Measurements from ENCODE around the gene BBX. TPM values are rescaled to one million over a fixed set of nuclear protein-coding genes. Genes with fewer than 3 reads are reported as not detected.

Gene BBX
- total and polyA plus RNA-seq, 2 of the 13 experiments (the other 11 are each of a cell fraction or from before 2014, with no cell fraction given): 13.7 to 23.2 TPM

DNA sequence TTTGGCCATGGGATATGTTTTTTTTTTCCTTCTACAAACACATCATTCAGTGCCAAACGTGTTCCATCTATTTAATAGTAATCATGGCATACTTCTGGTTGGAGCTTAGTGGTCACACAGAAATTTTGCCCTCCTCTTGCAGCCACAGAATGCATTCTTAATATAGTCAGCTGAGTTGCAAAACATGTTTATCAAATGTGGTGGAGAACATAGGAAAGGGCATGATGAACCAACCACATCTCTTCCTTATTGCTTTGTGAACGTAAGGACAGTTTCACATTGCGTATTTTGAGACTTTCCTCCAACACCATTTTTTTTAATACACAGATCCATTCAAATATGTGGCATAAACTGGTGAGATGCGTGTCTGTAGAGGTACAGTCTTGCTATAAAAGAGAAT, 106.8 kb downstream of the BBX start (continued):
- TF ChIP-seq, protein P1, sequence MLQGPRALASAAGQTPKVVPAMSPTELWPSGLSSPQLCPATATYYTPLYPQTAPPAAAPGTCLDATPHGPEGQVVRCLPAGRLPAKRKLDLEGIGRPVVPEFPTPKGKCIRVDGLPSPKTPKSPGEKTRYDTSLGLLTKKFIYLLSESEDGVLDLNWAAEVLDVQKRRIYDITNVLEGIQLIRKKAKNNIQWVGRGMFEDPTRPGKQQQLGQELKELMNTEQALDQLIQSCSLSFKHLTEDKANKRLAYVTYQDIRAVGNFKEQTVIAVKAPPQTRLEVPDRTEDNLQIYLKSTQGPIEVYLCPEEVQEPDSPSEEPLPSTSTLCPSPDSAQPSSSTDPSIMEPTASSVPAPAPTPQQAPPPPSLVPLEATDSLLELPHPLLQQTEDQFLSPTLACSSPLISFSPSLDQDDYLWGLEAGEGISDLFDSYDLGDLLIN (CRISPR knock-in tag; IDR thresholded peaks at IDR 0.05; ENCODE audit: borderline replicate concordance): no peak
- TF ChIP-seq ZNF256 (CRISPR knock-in tag; conservative IDR thresholded peaks at IDR 0.05): no peak
- TF ChIP-seq, protein P2, sequence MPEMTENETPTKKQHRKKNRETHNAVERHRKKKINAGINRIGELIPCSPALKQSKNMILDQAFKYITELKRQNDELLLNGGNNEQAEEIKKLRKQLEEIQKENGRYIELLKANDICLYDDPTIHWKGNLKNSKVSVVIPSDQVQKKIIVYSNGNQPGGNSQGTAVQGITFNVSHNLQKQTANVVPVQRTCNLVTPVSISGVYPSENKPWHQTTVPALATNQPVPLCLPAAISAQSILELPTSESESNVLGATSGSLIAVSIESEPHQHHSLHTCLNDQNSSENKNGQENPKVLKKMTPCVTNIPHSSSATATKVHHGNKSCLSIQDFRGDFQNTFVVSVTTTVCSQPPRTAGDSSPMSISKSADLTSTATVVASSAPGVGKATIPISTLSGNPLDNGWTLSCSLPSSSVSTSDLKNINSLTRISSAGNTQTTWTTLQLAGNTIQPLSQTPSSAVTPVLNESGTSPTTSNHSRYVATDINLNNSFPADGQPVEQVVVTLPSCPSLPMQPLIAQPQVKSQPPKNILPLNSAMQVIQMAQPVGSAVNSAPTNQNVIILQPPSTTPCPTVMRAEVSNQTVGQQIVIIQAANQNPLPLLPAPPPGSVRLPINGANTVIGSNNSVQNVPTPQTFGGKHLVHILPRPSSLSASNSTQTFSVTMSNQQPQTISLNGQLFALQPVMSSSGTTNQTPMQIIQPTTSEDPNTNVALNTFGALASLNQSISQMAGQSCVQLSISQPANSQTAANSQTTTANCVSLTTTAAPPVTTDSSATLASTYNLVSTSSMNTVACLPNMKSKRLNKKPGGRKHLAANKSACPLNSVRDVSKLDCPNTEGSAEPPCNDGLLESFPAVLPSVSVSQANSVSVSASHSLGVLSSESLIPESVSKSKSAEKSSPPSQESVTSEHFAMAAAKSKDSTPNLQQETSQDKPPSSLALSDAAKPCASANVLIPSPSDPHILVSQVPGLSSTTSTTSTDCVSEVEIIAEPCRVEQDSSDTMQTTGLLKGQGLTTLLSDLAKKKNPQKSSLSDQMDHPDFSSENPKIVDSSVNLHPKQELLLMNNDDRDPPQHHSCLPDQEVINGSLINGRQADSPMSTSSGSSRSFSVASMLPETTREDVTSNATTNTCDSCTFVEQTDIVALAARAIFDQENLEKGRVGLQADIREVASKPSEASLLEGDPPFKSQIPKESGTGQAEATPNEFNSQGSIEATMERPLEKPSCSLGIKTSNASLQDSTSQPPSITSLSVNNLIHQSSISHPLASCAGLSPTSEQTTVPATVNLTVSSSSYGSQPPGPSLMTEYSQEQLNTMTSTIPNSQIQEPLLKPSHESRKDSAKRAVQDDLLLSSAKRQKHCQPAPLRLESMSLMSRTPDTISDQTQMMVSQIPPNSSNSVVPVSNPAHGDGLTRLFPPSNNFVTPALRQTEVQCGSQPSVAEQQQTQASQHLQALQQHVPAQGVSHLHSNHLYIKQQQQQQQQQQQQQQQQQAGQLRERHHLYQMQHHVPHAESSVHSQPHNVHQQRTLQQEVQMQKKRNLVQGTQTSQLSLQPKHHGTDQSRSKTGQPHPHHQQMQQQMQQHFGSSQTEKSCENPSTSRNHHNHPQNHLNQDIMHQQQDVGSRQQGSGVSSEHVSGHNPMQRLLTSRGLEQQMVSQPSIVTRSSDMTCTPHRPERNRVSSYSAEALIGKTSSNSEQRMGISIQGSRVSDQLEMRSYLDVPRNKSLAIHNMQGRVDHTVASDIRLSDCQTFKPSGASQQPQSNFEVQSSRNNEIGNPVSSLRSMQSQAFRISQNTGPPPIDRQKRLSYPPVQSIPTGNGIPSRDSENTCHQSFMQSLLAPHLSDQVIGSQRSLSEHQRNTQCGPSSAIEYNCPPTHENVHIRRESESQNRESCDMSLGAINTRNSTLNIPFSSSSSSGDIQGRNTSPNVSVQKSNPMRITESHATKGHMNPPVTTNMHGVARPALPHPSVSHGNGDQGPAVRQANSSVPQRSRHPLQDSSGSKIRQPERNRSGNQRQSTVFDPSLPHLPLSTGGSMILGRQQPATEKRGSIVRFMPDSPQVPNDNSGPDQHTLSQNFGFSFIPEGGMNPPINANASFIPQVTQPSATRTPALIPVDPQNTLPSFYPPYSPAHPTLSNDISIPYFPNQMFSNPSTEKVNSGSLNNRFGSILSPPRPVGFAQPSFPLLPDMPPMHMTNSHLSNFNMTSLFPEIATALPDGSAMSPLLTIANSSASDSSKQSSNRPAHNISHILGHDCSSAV (CRISPR knock-in tag; IDR thresholded peaks at IDR 0.05; ENCODE audit: borderline replicate concordance): no peak
- no peak for TF ChIP-seq KMT2A (CRISPR knock-in tag; IDR thresholded peaks at IDR 0.05)
- TF ChIP-seq, protein P3, sequence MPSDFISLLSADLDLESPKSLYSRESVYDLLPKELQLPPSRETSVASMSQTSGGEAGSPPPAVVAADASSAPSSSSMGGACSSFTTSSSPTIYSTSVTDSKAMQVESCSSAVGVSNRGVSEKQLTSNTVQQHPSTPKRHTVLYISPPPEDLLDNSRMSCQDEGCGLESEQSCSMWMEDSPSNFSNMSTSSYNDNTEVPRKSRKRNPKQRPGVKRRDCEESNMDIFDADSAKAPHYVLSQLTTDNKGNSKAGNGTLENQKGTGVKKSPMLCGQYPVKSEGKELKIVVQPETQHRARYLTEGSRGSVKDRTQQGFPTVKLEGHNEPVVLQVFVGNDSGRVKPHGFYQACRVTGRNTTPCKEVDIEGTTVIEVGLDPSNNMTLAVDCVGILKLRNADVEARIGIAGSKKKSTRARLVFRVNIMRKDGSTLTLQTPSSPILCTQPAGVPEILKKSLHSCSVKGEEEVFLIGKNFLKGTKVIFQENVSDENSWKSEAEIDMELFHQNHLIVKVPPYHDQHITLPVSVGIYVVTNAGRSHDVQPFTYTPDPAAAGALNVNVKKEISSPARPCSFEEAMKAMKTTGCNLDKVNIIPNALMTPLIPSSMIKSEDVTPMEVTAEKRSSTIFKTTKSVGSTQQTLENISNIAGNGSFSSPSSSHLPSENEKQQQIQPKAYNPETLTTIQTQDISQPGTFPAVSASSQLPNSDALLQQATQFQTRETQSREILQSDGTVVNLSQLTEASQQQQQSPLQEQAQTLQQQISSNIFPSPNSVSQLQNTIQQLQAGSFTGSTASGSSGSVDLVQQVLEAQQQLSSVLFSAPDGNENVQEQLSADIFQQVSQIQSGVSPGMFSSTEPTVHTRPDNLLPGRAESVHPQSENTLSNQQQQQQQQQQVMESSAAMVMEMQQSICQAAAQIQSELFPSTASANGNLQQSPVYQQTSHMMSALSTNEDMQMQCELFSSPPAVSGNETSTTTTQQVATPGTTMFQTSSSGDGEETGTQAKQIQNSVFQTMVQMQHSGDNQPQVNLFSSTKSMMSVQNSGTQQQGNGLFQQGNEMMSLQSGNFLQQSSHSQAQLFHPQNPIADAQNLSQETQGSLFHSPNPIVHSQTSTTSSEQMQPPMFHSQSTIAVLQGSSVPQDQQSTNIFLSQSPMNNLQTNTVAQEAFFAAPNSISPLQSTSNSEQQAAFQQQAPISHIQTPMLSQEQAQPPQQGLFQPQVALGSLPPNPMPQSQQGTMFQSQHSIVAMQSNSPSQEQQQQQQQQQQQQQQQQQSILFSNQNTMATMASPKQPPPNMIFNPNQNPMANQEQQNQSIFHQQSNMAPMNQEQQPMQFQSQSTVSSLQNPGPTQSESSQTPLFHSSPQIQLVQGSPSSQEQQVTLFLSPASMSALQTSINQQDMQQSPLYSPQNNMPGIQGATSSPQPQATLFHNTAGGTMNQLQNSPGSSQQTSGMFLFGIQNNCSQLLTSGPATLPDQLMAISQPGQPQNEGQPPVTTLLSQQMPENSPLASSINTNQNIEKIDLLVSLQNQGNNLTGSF (CRISPR knock-in tag; IDR thresholded peaks at IDR 0.05): no peak
- TF ChIP-seq ZFP36L1 (CRISPR knock-in tag; IDR thresholded peaks at IDR 0.05): no peak
- no peak for TF ChIP-seq HDAC6 (IDR thresholded peaks at IDR 0.05; ENCODE audit: low read depth, low read length)
- TF ChIP-seq, protein P4, sequence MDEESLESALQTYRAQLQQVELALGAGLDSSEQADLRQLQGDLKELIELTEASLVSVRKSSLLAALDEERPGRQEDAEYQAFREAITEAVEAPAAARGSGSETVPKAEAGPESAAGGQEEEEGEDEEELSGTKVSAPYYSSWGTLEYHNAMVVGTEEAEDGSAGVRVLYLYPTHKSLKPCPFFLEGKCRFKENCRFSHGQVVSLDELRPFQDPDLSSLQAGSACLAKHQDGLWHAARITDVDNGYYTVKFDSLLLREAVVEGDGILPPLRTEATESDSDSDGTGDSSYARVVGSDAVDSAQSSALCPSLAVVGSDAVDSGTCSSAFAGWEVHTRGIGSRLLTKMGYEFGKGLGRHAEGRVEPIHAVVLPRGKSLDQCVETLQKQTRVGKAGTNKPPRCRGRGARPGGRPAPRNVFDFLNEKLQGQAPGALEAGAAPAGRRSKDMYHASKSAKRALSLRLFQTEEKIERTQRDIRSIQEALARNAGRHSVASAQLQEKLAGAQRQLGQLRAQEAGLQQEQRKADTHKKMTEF (CRISPR knock-in tag; IDR thresholded peaks at IDR 0.05): no peak
